Epithelial cell of proximal tubule (primary cell): Measurements from ENCODE around the gene MFSD1. TPM values are rescaled to one million over a fixed set of nuclear protein-coding genes. Genes with fewer than 3 reads are reported as not detected.

Experiments used
- DNase-seq: peaks from one replicate; pipeline ENCODE4 v3.0.0-alpha.2; 2011; ENCODE audit warnings: low read depth
- H3K4me3 ChIP-seq: 2 replicates; pipeline ENCODE4 v1.5.1; 2011; ENCODE audit warnings: low read depth, mild to moderate bottlenecking, low read length
- CTCF ChIP-seq: conservative IDR thresholded peaks from 2 replicates; pipeline ENCODE4 v1.5.1; 2012; ENCODE audit warnings: low read depth, mild to moderate bottlenecking, low read length
- total RNA-seq: library from RNA; depleted of rRNA; stranded (reverse); fragments of >200 nt; gene quantifications from 2 replicates; pipeline ENCODE4 v1.2.3, GENCODE V29; 2015

The MFSD1 gene
- total RNA-seq, 1 donor from 2014 or later: 27.8 TPM

DNA sequence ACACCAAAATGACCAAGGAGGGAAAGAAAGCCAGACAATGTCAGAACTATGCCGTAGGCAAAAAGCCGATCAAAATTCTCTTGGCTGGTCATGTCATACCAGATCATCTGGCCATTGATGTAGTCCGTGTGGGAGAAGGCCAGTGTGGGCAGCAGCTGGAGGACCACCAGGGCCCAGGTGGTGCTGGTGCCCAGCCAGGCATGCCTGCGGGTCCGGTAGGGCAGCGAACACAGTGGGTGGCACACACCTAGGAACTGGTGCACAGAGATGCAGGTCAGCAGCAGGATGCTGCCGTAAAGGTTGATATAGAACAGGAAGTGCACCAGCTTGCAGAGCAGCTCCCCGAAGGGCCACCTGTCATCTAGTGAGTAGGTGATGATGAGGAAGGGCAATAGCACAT lies 39.5 kb downstream of the MFSD1 start:
- no peak for TF ChIP-seq CTCF
- no peak for DNase-seq
- no peak overlapping the region for H3K4me3 ChIP-seq

GRCh38 chr3:158842976-158843375 lies 41.1 kb downstream of the MFSD1 start:
- no peak for DNase-seq
- no peak for TF ChIP-seq CTCF

DNA sequence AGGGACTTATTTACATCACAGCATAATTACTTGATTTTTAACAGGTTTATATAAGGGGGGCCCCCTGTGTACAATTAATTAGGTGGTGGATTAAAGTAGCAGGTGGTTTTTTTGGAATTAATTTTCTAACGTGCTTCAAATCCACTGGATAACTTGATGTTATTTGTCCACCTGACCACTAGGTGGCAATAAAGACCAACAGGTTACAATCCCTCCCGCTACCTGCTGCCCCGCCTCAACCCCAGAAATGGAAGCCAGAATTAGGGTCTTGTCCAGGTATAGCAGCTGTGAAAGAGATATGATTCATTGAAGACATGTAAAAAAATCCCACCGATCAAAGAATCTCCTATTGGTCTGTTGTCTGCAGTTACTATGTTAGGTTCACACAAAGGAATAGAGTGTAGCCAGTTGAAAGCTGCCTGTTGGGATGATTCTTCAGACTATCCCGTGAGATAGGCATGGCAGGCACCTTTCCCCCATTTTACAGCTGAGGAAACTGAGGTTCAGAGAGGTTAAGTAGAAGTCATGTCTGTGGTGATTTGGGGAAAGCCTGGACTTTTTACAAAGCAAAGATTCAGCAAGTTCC lies 44.0 kb downstream of the MFSD1 start:
- no peak for DNase-seq

More at GRCh38 chr3:158842976-158843375, 41.1 kb downstream of the MFSD1 start:
- H3K4me3 ChIP-seq: no peak overlapping the region

GRCh38 chr3:158846803-158847451 lies 45.1 kb downstream of the MFSD1 start:
- no peak for DNase-seq
- no peak overlapping the region for H3K4me3 ChIP-seq
- no peak for TF ChIP-seq CTCF

More for the DNA sequence above, 44.0 kb downstream of the MFSD1 start:
- H3K4me3 ChIP-seq: no peak overlapping the region
- peak; percentile 75 for TF ChIP-seq CTCF

DNA sequence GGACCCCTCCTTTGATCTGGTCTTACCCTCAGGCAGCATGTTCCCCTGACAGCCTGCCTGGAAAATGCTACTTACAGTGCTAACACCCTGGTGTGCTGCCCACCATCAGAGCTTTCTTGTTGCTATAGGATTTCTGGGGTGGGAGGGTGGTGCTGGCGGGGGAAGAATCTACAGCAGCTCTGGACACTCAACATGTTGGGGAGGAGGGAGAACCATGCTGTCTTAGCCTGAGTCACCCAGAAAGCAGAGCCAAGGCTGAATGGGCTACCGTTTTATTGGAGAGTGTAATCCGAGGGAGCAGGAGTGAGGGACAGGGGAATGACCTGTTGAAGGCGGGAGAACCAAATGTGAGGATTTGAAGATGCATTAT lies 45.6 kb downstream of the MFSD1 start:
- no peak overlapping the region for H3K4me3 ChIP-seq
- TF ChIP-seq CTCF: no peak
- no peak for DNase-seq

- TF ChIP-seq CTCF: no peak
- H3K4me3 ChIP-seq: no peak overlapping the region
Observed at GRCh38 chr3:158847885-158848284, 46.0 kb downstream of the MFSD1 start.

DNA sequence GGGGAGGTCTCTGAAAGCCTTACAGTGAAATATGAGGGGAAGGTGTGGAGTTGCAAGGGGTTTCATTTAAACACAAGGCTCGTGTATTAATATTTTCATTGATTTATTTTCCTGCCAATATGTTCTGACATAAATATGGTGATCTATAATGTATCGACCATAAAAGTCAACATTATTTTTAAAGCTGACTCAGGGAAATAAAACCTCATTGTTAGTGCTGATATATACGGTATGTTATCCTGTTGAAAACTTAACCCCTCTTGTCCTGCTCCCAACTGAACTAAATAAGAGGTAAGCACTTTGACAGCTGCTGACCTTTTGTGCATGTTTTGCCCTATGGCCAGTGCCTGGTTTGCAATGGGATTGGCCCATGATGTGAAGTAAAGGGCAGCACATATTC lies 47.9 kb downstream of the MFSD1 start:
- no peak for TF ChIP-seq CTCF
- H3K4me3 ChIP-seq: no peak overlapping the region
- DNase-seq: no peak

More at GRCh38 chr3:158847885-158848284, 46.0 kb downstream of the MFSD1 start:
- DNase-seq: no peak
